Erythroblast (primary cell): ENCODE results near the gene GTPBP4.

Experiments used
- DNase-seq, 2 experiments: peaks; one replicate each; lab custom pipeline; 2025; lab: John Stamatoyannopoulos, UW
- GATA1 ChIP-seq: IDR thresholded peaks from 2 replicates; pipeline ENCODE4 v1.6.1; 2011; ENCODE audit warnings: low read depth, mild to moderate bottlenecking, control low read depth, low read length, moderate library complexity
- POLR2A ChIP-seq: IDR thresholded peaks from 2 replicates; pipeline ENCODE4 v1.6.1; 2011; ENCODE audit warnings: mild to moderate bottlenecking, low read length

GTPBP4 gene

GRCh38 chr10:987870-988666 lies at the start of gene GTPBP4:
Gene GTPBP4 (plus strand): TSS chr10:988434. CDS start chr10:988480, 46 bp downstream.
- TF ChIP-seq GATA1 (no peak), POLR2A (peak; percentile 82)
- DNase-seq: peak; percentile 98 to 99

GRCh38 chr10:938941-939678 lies 49.1 kb upstream of the GTPBP4 start:
- TF ChIP-seq GATA1 (no peak), POLR2A (no peak)
- no peak for DNase-seq

GRCh38 chr10:943334-944033 lies 44.8 kb upstream of the GTPBP4 start:
- TF ChIP-seq POLR2A (no peak), GATA1 (no peak)

GRCh38 chr10:944034-944831 lies 44.0 kb upstream of the GTPBP4 start:
- no peak for DNase-seq
- TF ChIP-seq GATA1: no peak

More at GRCh38 chr10:943334-944033, 44.8 kb upstream of the GTPBP4 start:
- DNase-seq: no peak

GRCh38 chr10:945778-946177 lies 42.5 kb upstream of the GTPBP4 start:
- TF ChIP-seq POLR2A (no peak), GATA1 (no peak)

GRCh38 chr10:947051-947450 lies 41.2 kb upstream of the GTPBP4 start:
- DNase-seq: no peak
- TF ChIP-seq POLR2A (no peak), GATA1 (no peak)

More at GRCh38 chr10:945778-946177, 42.5 kb upstream of the GTPBP4 start:
- DNase-seq: no peak

- TF ChIP-seq GATA1 (no peak), POLR2A (no peak)
- DNase-seq: no peak
Measured at GRCh38 chr10:947881-948280, 40.4 kb upstream of the GTPBP4 start.

GRCh38 chr10:948347-948746 lies 39.9 kb upstream of the GTPBP4 start:
- TF ChIP-seq GATA1: no peak
- no peak for TF ChIP-seq POLR2A
- no peak for DNase-seq

- no peak for DNase-seq
- TF ChIP-seq POLR2A (no peak), GATA1 (no peak)
Measured at GRCh38 chr10:949446-949845, 38.8 kb upstream of the GTPBP4 start.

- no peak for TF ChIP-seq POLR2A
- no peak for TF ChIP-seq GATA1
Measured at GRCh38 chr10:953836-954235, 34.4 kb upstream of the GTPBP4 start.

GRCh38 chr10:954396-954795 lies 33.8 kb upstream of the GTPBP4 start:
- TF ChIP-seq GATA1: no peak
- TF ChIP-seq POLR2A: no peak
- no peak for DNase-seq

More at GRCh38 chr10:953836-954235, 34.4 kb upstream of the GTPBP4 start:
- no peak for DNase-seq

- no peak for DNase-seq
- TF ChIP-seq GATA1 (no peak), POLR2A (no peak)
Measured at GRCh38 chr10:955127-955819, 33.0 kb upstream of the GTPBP4 start.
